Thymus (tissue), 11 donors: ENCODE results near the gene KRT72. TPM values are rescaled to one million over a fixed set of nuclear protein-coding genes. Genes with fewer than 3 reads are reported as not detected.

Source experiments
- DNase-seq, 9 donors: peaks; one replicate each; pipeline ENCODE4 v3.0.0-alpha.2; 2013; ENCODE audit warnings: low spot score in 9 of 9, low read depth in 6 of 9, missing footprints in 1 of 9
- H3K27ac ChIP-seq, 2 donors: one replicate each; pipeline ENCODE4 v1.5.1; 2013; ENCODE audit warnings: control low read depth in 1 of 2, low read depth in 1 of 2, low read length in 1 of 2, mild to moderate bottlenecking in 1 of 2, moderate library complexity in 1 of 2
- H3K27me3 ChIP-seq, 2 donors: one replicate each; pipeline ENCODE4 v1.5.1; 2013; ENCODE audit warnings: low read length in 1 of 2; ENCODE audit not compliant: control insufficient read depth in 2 of 2, insufficient read depth in 1 of 2
- H3K36me3 ChIP-seq, 2 donors: one replicate each; pipeline ENCODE4 v1.5.1; 2013; ENCODE audit warnings: low read length in 1 of 2, mild to moderate bottlenecking in 1 of 2, moderate library complexity in 1 of 2; ENCODE audit not compliant: control insufficient read depth in 2 of 2, insufficient read depth in 2 of 2
- H3K4me1 ChIP-seq, 2 donors: one replicate each; pipeline ENCODE4 v1.5.1; 2013; ENCODE audit warnings: low read length in 2 of 2; ENCODE audit not compliant: control insufficient read depth in 2 of 2, insufficient read depth in 2 of 2
- H3K4me3 ChIP-seq, 2 donors: one replicate each; pipeline ENCODE4 v1.5.1; 2013; ENCODE audit warnings: low read length in 2 of 2, control low read depth in 1 of 2, mild to moderate bottlenecking in 1 of 2
- H3K9me3 ChIP-seq, 2 donors: one replicate each; pipeline ENCODE4 v1.5.1; 2013; ENCODE audit warnings: low read length in 1 of 2, mild to moderate bottlenecking in 1 of 2; ENCODE audit not compliant: control insufficient read depth in 2 of 2, insufficient read depth in 1 of 2
- WGBS: extraction: QIAGEN DNeasy Blood & Tissue Kit; methylation state at CpG from one replicate; pipeline ENCODE4 v1.1.7; 2013; 5-methylcytosine and 5-hydroxymethylcytosine counted together
- polyA plus RNA-seq: library from polyadenylated mRNA; stranded (reverse); fragments of 200-250 nt; gene quantifications from one replicate; pipeline ENCODE4 v1.2.3, GENCODE V29; 2013
- total RNA-seq: library from RNA; stranded (reverse); fragments of 120-200 nt; gene quantifications from one replicate; pipeline ENCODE4 v1.2.4, GENCODE V29; 2013
- donor health status: healthy.

KRT72 gene
- total and polyA plus RNA-seq, 2 donors, result 0.33 to 12.0 TPM

DNA sequence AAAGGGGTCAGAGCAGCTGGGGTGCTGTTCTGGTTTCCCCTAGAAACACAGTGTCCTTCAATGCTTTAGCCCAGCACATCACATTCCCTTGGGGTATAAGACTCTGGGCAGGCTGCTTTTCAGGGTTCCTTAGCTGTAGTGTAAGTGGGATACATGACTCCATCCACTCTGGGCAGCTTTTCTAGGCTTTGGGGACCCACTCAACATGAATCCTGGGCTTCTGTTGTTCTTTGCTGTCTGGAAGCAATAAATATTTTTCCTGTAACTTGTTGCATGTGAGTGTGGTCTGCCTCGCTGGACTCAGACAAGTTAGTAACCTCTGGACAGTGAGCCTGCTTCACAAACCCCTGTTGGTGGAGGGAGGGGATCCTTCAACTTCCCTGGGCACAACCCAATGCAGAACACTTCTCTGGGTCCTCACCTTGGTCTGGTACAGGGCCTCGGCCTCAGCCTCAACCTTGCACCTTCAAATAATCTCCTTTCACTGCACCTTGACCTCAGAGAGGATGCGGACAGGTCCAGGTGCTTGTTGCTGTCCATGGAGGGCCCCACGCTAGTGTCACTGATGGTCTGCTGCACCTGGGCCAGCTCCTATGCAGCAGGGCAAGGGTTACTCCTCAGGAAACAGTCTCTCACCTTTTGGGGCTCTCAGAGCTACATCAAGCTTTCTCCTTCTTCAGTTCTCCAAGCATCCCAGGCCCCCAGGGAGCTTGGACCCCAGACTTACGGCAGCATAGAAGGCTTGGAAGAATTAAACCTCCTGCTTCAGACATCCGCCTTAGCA lies 30.6 kb upstream of the KRT72 start:
- WGBS, result 90% methylated on average over 6 of the region's 6 CpGs
- Histone ChIP-seq H3K4me3 (no peak overlapping the region), H3K27me3 (no peaks in the 10 kb centered on the region), H3K9me3 (no peaks in the 10 kb centered on the region), H3K36me3 (no peaks in the 10 kb centered on the region), H3K4me1 (peaks cover 4 to 23% of the 10 kb centered on the region in 2 donors), H3K27ac (no peak overlapping the region)
- no peak for DNase-seq

DNA sequence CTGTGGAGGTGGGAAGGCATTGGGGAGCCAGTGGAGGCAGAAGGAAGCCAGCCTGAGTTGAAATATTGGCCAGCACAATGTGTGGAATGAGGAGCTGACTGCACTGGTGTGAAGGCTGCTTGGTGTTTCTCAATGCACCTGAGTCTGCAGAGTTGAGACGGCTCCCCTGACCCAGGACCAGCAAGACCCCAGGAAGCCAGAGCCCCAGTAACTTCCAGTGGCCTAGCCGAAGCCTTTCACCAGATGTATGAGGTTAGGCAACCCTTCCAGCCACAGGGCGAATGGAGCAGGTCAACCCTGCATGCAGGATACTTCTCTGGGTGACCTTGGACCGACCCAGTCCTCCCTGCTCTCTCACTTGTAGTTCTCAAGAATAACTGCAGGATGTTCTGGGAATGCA lies 30.0 kb upstream of the KRT72 start:
- 73% methylated on average over 4 of the region's 4 CpGs for WGBS
- H3K9me3 ChIP-seq, result no peaks in the 10 kb centered on the region
- no peak overlapping the region for H3K4me3 ChIP-seq
- H3K27ac ChIP-seq, result no peak overlapping the region
- H3K27me3 ChIP-seq, result no peaks in the 10 kb centered on the region
- DNase-seq, result no peak
- H3K4me1 ChIP-seq, result peaks cover 4 to 23% of the 10 kb centered on the region in 2 donors
- H3K36me3 ChIP-seq, result no peaks in the 10 kb centered on the region

GRCh38 chr12:52630599-52631200 lies 29.4 kb upstream of the KRT72 start:
- H3K27me3 ChIP-seq, result no peaks in the 10 kb centered on the region
- H3K9me3 ChIP-seq, result no peaks in the 10 kb centered on the region
- H3K4me1 ChIP-seq, result peaks cover 4 to 23% of the 10 kb centered on the region in 2 donors
- H3K27ac ChIP-seq, result no peak overlapping the region
- H3K4me3 ChIP-seq, result no peak overlapping the region
- no peaks in the 10 kb centered on the region for H3K36me3 ChIP-seq
- 51% methylated on average over 4 of the region's 4 CpGs for WGBS
- no peak for DNase-seq

GRCh38 chr12:52630008-52630500 lies 28.8 kb upstream of the KRT72 start:
- Histone ChIP-seq H3K4me1 (peaks cover 4 to 23% of the 10 kb centered on the region in 2 donors), H3K36me3 (no peaks in the 10 kb centered on the region), H3K27me3 (no peaks in the 10 kb centered on the region), H3K4me3 (no peak overlapping the region), H3K27ac (no peak overlapping the region), H3K9me3 (no peaks in the 10 kb centered on the region)
- DNase-seq, result no peak
- 92% methylated on average over 7 of the region's 7 CpGs for WGBS

DNA sequence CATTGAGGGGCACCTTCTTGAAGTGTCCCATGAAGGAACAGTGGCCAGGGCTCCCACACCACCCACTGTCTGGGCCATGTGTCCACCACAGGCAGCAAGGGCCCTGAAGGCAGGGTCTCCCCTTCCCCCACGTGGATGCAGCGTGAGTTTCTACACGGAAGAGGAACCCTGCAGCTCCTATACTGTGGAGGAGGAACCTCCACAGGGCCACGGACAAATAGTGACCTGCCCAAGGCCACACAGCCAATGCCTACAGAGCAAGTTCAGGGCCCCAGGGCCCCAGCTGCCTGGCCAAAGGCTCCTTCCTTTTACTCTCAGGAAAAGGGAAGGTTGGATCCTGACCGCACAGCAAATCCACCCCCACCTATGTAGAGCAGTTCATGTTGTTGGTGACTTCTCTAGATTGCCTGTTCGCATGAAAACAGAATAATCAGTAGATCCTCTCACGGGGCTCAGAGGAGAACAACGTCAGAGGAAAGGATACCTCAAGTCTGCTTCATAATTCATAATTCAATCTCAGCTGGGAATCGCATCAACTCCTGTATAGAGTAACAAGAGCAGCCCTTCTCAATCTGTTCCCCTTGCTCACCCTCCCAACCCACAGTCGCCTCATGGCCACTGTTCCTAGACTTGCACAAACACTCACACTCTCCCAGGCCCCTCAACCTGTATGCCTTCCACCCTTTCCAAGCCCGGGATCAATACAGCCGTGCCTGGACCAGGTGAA lies 28.2 kb upstream of the KRT72 start:
- no peak overlapping the region for H3K4me3 ChIP-seq
- DNase-seq, result no peak

GRCh38 chr12:52628841-52629240 lies 27.6 kb upstream of the KRT72 start:
- Histone ChIP-seq H3K36me3 (no peaks in the 10 kb centered on the region), H3K9me3 (no peaks in the 10 kb centered on the region), H3K27me3 (no peaks in the 10 kb centered on the region), H3K4me3 (no peak overlapping the region), H3K27ac (no peak overlapping the region), H3K4me1 (peaks cover 4 to 16% of the 10 kb centered on the region in 2 donors)
- no peak for DNase-seq
- WGBS, result 91% methylated on average over 2 of the region's 2 CpGs

More for the DNA sequence above, 28.2 kb upstream of the KRT72 start:
- no peaks in the 10 kb centered on the region for H3K36me3 ChIP-seq
- H3K4me1 ChIP-seq, result peaks cover 4 to 22% of the 10 kb centered on the region in 2 donors
- 88% methylated on average over 12 of the region's 12 CpGs for WGBS
- no peaks in the 10 kb centered on the region for H3K9me3 ChIP-seq
- no peak overlapping the region for H3K27ac ChIP-seq
- no peaks in the 10 kb centered on the region for H3K27me3 ChIP-seq

DNA sequence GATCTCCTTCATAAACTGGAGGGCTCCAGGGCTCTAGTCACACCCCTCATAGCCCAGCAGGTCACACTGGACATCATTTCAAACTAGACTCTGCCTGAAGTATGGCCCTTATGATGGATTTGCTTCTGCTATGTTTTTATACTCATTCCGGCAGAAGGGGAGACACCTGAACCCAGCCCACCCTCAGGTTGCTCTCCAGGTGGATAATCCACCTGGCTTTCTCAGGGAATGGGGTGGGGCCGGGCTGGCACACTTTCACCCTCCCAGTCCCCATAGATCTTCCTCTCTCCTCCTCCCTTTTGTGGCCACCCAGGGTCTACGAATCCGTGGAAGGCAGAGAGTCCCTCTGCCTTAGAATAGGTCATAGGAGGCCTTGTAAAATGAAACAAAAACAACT lies 26.8 kb upstream of the KRT72 start:
- DNase-seq, result no peak
- H3K27ac ChIP-seq, result no peak overlapping the region
- WGBS, result 95% methylated on average over 4 of the region's 4 CpGs
- no peak overlapping the region for H3K4me3 ChIP-seq
- no peaks in the 10 kb centered on the region for H3K36me3 ChIP-seq
- H3K27me3 ChIP-seq, result no peaks in the 10 kb centered on the region
- no peaks in the 10 kb centered on the region for H3K9me3 ChIP-seq
- peaks cover 0 to 9% of the 10 kb centered on the region in 2 donors for H3K4me1 ChIP-seq

- H3K27ac ChIP-seq, result no peak overlapping the region
- no peak overlapping the region for H3K4me3 ChIP-seq
- no peak for DNase-seq
- H3K27me3 ChIP-seq, result no peaks in the 10 kb centered on the region
- H3K4me1 ChIP-seq, result peaks cover 0 to 5% of the 10 kb centered on the region in 2 donors
- H3K9me3 ChIP-seq, result no peaks in the 10 kb centered on the region
- H3K36me3 ChIP-seq, result no peaks in the 10 kb centered on the region
- 96% methylated on average over 2 of the region's 2 CpGs for WGBS
Measured at GRCh38 chr12:52627395-52628110, 26.3 kb upstream of the KRT72 start.
